Omental fat pad (tissue), 4 donors: ENCODE measurements around the gene OR5B21. TPM values are rescaled to one million over a fixed set of nuclear protein-coding genes. Genes with fewer than 3 reads are reported as not detected.

ENCODE experiments used
- ATAC-seq: fragments of 150-250 bp; one replicate; pipeline ENCODE4 v1.9.1; 2016; ENCODE audit warnings: mild to moderate bottlenecking, moderate library complexity; ENCODE audit not compliant: low FRiP score
- DNase-seq: peaks from one replicate; pipeline ENCODE4 v3.0.0-alpha.2; 2019; ENCODE audit warnings: low spot score
- total RNA-seq, 4 donors: library from RNA; depleted of rRNA; stranded (reverse); fragments of >200 nt; gene quantifications; one replicate each; pipeline ENCODE4 v1.1.0, GENCODE V29; 2016
- TF ChIP-seq, protein P1 (sequence below), 3 donors: fragments of 450-650 bp; IDR thresholded peaks; one replicate each; pipeline ENCODE4 v1.5.1; 2016 to 2017; ENCODE audit warnings: antibody characterized with exemption in 3 of 3, mild to moderate bottlenecking in 3 of 3, moderate library complexity in 2 of 3

OR5B21 gene
- total RNA-seq, 4 donors from 2014 or later: not detected

DNA sequence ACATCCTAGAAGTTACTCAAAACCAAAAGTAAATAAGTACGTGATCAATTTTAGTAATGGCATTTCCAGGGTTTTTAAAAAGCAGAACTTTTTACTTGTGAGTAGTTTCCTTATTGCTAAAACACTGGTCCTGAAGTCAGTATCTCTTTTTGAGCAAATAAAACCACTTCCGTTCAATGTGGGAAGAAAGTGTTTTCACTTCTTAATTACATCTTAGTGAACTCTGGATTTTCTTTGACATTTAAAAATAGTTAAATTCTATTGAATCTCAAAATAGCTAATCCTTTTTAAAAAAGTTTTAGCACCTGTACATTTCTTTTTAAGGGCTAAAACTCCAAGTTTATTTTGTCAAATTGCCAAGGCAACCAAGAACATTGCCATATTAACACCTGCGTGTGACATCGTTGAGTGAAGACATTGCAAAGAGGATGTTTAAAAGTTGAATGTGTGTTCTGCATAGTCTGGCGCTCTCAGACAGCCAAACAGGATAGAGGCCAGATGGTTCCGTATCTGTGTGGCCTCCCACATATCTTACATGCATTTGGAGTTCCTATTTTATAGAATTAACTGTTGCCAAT, 17.2 kb upstream of the OR5B21 start:
- DNase-seq: no peak
- TF ChIP-seq, protein P1, sequence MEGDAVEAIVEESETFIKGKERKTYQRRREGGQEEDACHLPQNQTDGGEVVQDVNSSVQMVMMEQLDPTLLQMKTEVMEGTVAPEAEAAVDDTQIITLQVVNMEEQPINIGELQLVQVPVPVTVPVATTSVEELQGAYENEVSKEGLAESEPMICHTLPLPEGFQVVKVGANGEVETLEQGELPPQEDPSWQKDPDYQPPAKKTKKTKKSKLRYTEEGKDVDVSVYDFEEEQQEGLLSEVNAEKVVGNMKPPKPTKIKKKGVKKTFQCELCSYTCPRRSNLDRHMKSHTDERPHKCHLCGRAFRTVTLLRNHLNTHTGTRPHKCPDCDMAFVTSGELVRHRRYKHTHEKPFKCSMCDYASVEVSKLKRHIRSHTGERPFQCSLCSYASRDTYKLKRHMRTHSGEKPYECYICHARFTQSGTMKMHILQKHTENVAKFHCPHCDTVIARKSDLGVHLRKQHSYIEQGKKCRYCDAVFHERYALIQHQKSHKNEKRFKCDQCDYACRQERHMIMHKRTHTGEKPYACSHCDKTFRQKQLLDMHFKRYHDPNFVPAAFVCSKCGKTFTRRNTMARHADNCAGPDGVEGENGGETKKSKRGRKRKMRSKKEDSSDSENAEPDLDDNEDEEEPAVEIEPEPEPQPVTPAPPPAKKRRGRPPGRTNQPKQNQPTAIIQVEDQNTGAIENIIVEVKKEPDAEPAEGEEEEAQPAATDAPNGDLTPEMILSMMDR (IDR thresholded peaks at IDR 0.05): no peak
- ATAC-seq: no peak

DNA sequence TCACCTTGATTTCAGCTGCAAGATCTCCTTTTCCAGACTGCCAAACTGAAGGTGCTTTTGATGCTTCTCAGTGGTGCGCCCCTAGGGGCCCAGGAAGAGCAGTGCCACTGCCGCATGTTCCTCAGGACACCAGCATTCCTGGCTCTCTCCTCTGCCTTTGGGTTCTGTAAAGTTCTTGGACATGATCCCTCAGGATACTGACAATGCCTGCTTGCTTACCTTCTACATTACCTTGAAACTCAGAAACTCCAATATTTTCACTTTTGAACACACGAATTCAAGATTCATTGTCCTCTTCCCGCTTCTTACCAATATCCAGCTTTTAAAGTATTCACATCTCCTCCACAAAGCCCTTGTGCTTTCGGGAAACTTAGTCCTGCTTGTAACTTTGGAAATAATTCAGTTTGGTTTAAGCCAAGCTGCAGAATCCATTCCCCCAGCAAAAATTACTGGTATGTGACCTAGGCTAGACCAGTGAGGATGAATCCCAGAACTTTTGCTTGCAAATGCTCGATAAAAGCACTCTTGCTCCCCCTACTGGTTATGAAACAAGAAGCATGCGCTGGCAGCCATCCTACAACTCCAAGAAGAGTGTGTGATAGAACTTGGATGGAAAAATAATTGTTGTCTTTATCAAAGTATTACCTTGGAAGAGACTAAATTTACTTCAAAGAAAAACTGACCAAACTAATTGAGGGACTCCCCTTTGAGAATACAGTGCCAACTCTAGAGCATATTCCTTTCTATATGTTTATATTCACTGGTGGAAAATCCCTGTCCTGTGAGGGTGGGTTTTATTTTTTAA, 16.5 kb upstream of the OR5B21 start:
- DNase-seq: peak; percentile 34
- peak; percentile 86 for ATAC-seq
- TF ChIP-seq, protein P1 (IDR thresholded peaks at IDR 0.05): peak in 2 of 3 donors; percentile 35 to 66

DNA sequence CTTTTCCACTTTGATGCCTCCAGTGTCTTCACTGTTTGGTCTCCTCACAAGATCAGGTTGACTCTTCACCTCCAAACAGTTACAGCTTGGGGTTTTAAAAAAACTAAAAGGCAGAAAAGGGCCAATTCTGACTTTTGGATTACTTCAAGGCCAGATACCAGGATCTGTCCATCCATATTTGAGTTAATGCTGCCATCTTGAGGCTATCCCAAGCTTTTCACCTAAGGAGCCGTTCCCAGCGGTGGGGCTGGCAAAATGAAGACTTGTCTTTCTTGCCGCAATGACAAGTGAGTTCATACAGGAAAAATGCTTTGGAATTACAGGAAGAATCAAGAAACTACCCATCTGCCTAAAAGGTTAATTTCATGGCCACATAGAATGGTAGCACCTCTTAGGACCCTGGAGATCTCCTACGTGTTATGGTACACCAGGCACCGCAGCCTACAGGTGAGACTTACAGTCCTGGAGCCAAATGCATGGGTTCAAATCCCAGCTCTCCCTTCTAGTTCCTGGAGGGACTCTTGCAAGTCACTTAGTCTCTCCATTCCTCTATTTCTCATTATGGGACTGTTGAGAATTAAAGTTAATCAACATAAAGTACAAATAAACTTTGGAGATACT, 6.0 kb upstream of the OR5B21 start:
- peak; percentile 71 for ATAC-seq
- no peak for DNase-seq
- TF ChIP-seq, protein P1 (IDR thresholded peaks at IDR 0.05): no peak

DNA sequence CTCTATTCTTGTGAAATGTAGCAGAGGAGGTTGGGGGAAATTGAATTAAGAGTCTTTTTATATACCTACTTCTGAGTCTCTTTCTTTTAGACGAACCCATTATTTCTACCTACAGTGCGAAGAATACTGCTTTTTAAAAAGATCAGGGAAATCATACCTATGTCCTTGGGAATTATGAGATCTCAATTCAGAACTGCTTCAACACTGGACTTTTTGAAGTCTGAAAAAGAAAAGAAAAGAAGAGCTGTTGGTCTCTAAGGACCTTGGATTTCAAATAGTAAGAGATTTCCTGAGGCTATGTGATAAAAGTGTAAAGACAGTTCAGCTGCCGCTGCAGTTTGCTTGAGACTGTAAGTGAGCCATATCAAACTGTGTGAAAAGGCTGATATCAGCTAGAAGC, 3.7 kb upstream of the OR5B21 start:
- DNase-seq (no peak), ATAC-seq (no peak)
- TF ChIP-seq, protein P1 (IDR thresholded peaks at IDR 0.05): no peak

DNA sequence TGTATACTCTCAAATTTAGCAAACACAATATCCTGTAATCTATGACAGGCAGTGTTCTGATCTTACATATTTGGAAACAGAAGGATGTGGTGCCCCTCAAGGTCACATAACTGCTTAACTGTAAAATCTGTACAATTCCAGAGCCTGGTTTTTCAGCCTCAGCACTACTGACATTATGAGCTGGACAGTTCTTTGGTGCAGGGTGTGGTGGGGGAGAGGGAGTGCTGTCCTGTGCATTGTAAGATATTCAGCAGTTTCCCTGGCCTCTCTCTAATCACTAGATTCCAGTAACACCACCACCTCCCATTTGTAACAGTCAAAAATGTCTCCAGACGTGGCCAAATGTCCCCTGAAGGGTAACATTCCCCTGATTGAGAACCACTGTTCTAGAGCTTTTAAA, 1.8 kb upstream of the OR5B21 start:
- ATAC-seq: no peak
- no peak for DNase-seq
- TF ChIP-seq, protein P1 (IDR thresholded peaks at IDR 0.05): no peak

DNA sequence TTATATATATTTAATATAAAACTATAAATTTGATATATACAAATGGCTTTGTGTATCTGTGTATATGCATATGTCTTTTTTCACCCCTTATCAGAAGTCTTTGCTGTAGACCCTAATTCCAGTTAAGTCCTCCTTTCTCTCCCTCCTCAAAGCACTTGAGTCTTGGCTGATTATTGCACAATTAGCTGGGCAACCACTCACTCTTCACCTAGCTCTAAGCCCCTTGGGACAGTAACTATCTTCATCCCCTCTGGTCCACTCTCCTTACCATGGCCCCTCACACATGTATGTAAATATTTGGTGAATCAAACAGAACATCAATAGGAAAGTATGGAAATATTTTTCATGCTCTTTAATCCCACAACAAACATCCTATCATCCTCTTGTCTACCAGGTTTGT, 909 bp upstream of the OR5B21 start:
- no peak for DNase-seq
- no peak for ATAC-seq
- TF ChIP-seq, protein P1 (IDR thresholded peaks at IDR 0.05): no peak
